ENCODE measurements around the gene LRRC27.
"Not testable (repeated sequence)": the region's sequence is repeated elsewhere in the genome, so short reads cannot be mapped to it uniquely, and the experiment has no call there.

The LRRC27 gene

DNA sequence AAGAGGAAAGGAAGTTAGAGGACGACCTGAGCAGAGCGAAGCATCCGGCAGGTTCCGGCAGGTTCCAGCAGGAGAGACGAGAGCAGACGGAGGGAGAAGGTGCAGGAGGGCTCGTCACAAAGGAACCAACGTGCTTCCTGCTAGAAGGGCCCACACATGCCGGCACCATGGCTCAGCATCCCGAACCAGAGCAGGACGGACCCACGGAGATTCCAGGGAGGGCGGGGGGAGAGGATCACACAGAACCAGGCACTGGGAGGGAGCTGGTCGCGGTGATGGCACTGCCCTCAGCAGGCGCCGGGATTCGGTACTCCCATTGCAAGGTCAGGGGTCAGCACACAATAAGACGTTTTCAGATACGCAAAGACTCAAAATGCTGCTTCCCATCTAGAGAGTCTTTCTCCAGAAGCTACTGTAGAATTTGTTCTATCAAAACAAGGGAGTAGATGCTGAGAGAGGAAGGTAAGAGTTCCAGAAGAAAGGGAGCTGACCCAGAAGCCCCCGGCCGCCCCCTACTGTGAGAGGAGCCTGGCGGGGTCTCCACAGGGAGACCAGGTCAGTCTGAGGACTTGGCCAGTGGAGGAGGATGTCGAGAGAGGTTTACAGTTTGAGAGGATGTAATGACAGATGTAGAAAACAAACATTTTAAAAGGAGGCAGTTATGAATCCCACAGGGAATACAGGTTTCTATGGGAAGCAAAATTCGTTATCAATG, 41.4 kb downstream of the LRRC27 start:
- no peaks in the 10 kb centered on the region for H3K36me3 ChIP-seq (ENCODE audit: insufficient read depth, low read length)

DNA sequence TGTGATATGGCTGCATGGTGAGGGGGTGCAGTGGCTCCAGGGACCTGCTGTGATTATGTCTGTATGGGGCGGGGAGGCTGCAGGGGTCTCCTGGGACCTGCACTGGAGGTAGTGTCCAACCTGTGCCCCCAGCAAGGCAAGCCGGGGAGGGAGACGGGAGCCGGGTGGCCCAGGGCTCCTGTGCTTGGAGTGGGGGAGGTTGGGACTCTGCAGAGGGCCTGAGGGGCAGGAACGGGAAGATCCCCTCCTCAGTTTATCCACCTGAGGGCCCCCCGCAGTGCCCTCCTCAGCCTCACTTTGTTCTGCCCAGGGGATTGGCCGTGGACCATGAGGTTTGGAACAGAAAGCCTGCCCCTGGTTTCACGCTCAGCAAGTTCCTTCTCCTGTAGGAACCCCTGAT, 42.2 kb downstream of the LRRC27 start:
- Histone ChIP-seq H3K27me3 (ENCODE audit: insufficient read depth, low read length) (no peaks in the 10 kb centered on the region), H3K4me1 (ENCODE audit: insufficient read depth, low read length) (no peaks in the 10 kb centered on the region), H3K9ac (ENCODE audit: low read depth, low read length) (no peak overlapping the region), H3K27ac (ENCODE audit: low read depth, low read length) (no peak overlapping the region), H3K4me3 (ENCODE audit: low read length) (no peak overlapping the region), H3K9me3 (ENCODE audit: insufficient read depth, low read depth, low read length) (no peaks in the 10 kb centered on the region), H3K36me3 (ENCODE audit: insufficient read depth, low read length) (no peaks in the 10 kb centered on the region)
- 87% methylated on average over 8 of the region's 8 CpGs for WGBS

More for the DNA sequence above, 41.4 kb downstream of the LRRC27 start:
- no peaks in the 10 kb centered on the region for H3K4me1 ChIP-seq (ENCODE audit: insufficient read depth, low read length)
- 91% methylated on average over 25 of the region's 25 CpGs for WGBS
- H3K27me3 ChIP-seq (ENCODE audit: insufficient read depth, low read length), result no peaks in the 10 kb centered on the region
- H3K4me3 ChIP-seq (ENCODE audit: low read length), result no peak overlapping the region
- H3K9ac ChIP-seq (ENCODE audit: low read depth, low read length), result no peak overlapping the region
- H3K9me3 ChIP-seq (ENCODE audit: insufficient read depth, low read depth, low read length), result no peaks in the 10 kb centered on the region
- no peak overlapping the region for H3K27ac ChIP-seq (ENCODE audit: low read depth, low read length)

DNA sequence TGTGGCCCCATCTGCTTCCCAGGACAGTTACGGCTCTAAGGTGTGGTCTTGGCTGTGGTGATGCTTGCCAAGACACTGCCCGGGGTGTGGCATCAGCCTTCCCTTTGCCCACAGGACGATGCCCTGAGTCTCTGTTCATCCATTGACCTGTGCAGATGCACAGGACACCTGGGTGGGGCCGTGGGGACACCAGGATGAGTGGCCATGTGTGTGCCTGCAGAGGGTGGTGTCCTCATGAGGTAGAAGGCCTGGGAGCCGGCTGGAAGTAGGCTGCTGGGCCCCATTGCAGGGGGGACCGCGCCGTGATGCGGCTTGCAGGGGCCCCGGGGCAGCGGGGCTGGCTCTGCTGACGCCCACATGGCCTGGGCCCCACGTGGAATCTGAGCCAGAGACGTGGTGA, 42.6 kb downstream of the LRRC27 start:
- no peak overlapping the region for H3K27ac ChIP-seq (ENCODE audit: low read depth, low read length)
- H3K9me3 ChIP-seq (ENCODE audit: insufficient read depth, low read depth, low read length), result no peaks in the 10 kb centered on the region
- H3K9ac ChIP-seq (ENCODE audit: low read depth, low read length), result no peak overlapping the region
- no peaks in the 10 kb centered on the region for H3K36me3 ChIP-seq (ENCODE audit: insufficient read depth, low read length)
- WGBS, result 89% methylated on average over 14 of the region's 14 CpGs
- no peaks in the 10 kb centered on the region for H3K4me1 ChIP-seq (ENCODE audit: insufficient read depth, low read length)
- H3K27me3 ChIP-seq (ENCODE audit: insufficient read depth, low read length), result no peaks in the 10 kb centered on the region
- no peak overlapping the region for H3K4me3 ChIP-seq (ENCODE audit: low read length)

DNA sequence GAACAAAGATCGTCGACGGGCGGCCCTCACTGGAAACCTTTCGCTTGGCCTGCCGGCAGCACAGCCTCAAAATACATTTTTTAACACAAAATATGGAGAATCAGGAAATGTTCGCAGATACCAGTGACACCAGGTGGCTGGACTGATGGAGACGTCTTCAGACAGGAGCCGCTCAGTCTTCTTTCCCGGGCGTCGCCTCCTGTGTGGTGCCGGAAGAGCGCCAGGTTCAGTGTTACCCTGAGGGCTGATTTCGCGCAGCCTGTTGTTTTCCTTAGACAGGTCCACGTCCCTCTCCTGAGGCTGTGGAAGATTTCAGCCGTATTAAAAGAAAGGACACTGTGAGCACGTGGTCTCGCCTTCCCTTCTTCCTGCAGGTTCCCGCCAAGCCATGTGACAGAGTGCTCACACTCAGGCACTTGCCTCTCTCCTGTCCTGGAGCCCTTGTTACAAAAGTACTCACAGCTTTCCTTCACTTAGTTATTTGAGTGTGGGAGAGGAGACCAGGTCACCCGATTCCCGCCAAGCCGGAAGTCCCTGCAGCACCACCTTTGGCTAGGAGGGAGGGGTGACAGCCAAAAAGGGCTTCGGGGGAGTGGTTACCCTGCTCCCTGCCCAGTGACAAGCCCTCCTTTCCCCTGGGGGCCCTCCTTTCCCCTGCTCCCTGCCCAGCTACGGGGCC, 43.3 kb downstream of the LRRC27 start:
- Histone ChIP-seq H3K4me1 (ENCODE audit: insufficient read depth, low read length) (no peaks in the 10 kb centered on the region), H3K9me3 (ENCODE audit: insufficient read depth, low read depth, low read length) (no peaks in the 10 kb centered on the region), H3K36me3 (ENCODE audit: insufficient read depth, low read length) (no peaks in the 10 kb centered on the region), H3K27ac (ENCODE audit: low read depth, low read length) (no peak overlapping the region), H3K4me3 (ENCODE audit: low read length) (no peak overlapping the region), H3K9ac (ENCODE audit: low read depth, low read length) (no peak overlapping the region), H3K27me3 (ENCODE audit: insufficient read depth, low read length) (no peaks in the 10 kb centered on the region)
- 85% methylated on average over 26 of the region's 26 CpGs for WGBS

DNA sequence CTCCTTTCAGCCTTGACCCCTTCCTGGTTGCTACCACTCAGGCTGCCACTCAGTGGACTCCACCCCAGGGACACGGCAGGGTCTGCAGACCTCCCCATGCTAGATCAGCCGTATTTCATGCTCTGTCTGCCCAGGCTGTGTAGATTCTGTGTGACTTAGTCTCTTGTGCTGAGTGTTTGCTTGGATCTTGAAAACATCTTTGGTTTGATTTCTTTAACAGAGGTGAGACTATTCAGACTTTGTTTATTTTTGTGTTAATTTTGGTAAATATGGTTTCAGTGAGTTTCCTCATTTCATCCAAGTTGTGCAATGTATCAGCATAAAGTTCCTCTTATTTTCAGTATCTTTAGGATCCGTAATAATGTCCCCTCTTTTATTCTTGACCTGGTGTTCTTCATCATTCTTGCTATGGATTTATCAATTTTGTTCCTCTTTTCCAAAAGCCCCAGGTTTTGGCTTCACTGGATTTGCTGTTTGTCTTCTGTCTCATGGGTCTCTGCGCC, 43.9 kb downstream of the LRRC27 start:
- 93% methylated on average over 4 of the region's 4 CpGs for WGBS
- Histone ChIP-seq H3K27ac (ENCODE audit: low read depth, low read length) (no peak overlapping the region), H3K36me3 (ENCODE audit: insufficient read depth, low read length) (no peaks in the 10 kb centered on the region), H3K4me3 (ENCODE audit: low read length) (no peak overlapping the region), H3K9ac (ENCODE audit: low read depth, low read length) (no peak overlapping the region), H3K27me3 (ENCODE audit: insufficient read depth, low read length) (no peaks in the 10 kb centered on the region), H3K4me1 (ENCODE audit: insufficient read depth, low read length) (no peaks in the 10 kb centered on the region), H3K9me3 (ENCODE audit: insufficient read depth, low read depth, low read length) (no peaks in the 10 kb centered on the region)

DNA sequence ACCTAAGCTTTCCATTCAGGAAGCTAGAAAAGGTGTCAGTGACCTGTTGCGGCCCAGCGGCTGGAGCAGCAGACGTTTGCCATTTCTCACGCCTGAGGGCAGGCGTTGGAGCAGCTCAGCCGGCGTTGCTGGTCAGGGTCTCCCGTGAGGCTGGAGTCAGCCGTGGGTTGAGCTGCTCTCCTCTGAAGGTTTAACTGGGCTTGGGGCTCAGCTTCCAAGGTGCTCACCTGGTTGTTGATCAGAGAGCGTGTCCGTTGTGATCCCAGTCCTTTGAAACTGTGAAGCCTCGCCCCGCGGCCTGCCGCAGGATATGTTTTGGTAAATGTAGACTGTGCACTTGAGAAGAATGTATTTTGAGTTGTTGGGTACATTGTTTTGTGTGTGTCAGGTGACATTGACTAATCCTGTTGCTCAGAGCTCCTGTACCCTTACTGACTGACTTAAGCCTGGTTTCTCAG, 44.4 kb downstream of the LRRC27 start:
- Histone ChIP-seq H3K4me1 (ENCODE audit: insufficient read depth, low read length) (no peaks in the 10 kb centered on the region), H3K9me3 (ENCODE audit: insufficient read depth, low read depth, low read length) (no peaks in the 10 kb centered on the region), H3K27me3 (ENCODE audit: insufficient read depth, low read length) (no peaks in the 10 kb centered on the region), H3K27ac (ENCODE audit: low read depth, low read length) (no peak overlapping the region), H3K9ac (ENCODE audit: low read depth, low read length) (no peak overlapping the region), H3K4me3 (ENCODE audit: low read length) (no peak overlapping the region), H3K36me3 (ENCODE audit: insufficient read depth, low read length) (no peaks in the 10 kb centered on the region)
- 84% methylated on average over 15 of the region's 15 CpGs for WGBS

DNA sequence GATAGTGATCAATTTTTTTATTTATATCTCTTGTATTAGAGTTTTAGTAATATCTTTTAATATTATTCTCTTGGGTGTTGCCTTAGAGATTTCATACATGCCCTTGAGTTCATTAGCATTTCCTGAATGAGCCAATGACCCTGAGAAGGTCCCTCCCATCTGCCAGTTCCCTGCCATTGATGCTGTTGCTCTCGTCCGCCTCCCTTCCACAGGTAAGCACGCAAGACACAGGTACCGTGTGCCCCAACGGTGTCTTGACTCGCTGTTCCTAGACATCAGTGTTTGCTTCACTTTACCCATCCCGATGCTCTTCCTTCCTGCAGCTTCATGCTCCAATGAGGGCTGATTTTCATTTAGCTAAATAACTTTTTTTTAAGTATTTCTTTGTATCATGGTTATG, 45.3 kb downstream of the LRRC27 start:
- WGBS, result 91% methylated on average over 7 of the region's 7 CpGs
- Histone ChIP-seq H3K9me3 (ENCODE audit: insufficient read depth, low read depth, low read length) (no peaks in the 10 kb centered on the region), H3K4me3 (ENCODE audit: low read length) (no peak overlapping the region), H3K9ac (ENCODE audit: low read depth, low read length) (no peak overlapping the region), H3K4me1 (ENCODE audit: insufficient read depth, low read length) (no peaks in the 10 kb centered on the region), H3K27me3 (ENCODE audit: insufficient read depth, low read length) (no peaks in the 10 kb centered on the region), H3K36me3 (ENCODE audit: insufficient read depth, low read length) (no peaks in the 10 kb centered on the region), H3K27ac (ENCODE audit: low read depth, low read length) (no peak overlapping the region)

DNA sequence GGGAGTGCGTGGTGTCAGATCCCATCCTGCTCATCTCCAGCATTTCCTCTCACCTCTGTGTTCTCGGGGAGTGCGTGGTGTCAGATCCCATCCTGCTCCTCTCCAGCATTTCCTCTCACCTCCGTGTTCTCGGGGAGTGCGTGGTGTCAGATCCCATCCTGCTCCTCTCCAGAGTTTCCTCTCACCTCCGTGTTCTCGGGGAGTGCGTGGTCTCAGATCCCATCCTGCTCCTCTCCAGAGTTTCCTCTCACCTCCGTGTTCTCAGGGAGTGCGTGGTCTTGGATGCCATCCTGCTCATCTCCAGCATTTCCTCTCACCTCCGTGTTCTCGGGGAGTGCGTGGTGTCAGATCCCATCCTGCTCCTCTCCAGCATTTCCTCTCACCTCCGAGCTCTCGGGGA, 47.0 kb downstream of the LRRC27 start:
- H3K27me3 ChIP-seq (ENCODE audit: insufficient read depth, low read length); H3K27ac ChIP-seq (ENCODE audit: low read depth, low read length); H3K9me3 ChIP-seq (ENCODE audit: insufficient read depth, low read depth, low read length); H3K4me3 ChIP-seq (ENCODE audit: low read length); H3K4me1 ChIP-seq (ENCODE audit: insufficient read depth, low read length); H3K9ac ChIP-seq (ENCODE audit: low read depth, low read length); H3K36me3 ChIP-seq (ENCODE audit: insufficient read depth, low read length): not testable (repeated sequence)
- 78% methylated on average over 16 of the region's 16 CpGs for WGBS

DNA sequence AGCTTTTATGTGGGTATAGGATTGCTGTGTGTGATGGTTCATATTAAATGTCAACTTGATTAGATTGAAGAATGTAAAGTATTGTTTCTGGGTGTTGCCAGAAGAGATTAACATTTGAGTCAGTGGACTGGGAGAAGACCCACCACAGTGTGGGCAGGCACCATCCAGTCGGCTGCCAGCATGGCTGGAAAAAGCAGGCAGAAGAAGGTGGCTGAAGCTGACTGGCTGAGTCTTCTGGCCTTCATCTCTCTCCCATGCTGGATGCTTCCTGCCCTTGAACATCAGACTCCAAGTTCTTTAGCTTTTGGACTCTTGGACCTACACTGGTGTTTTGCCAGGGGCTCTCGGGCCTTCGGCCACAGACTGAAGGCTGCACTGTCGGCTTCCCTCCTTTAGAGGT, 49.0 kb downstream of the LRRC27 start:
- H3K9ac ChIP-seq (ENCODE audit: low read depth, low read length); H3K4me3 ChIP-seq (ENCODE audit: low read length); H3K4me1 ChIP-seq (ENCODE audit: insufficient read depth, low read length); H3K27me3 ChIP-seq (ENCODE audit: insufficient read depth, low read length); H3K36me3 ChIP-seq (ENCODE audit: insufficient read depth, low read length); H3K9me3 ChIP-seq (ENCODE audit: insufficient read depth, low read depth, low read length); H3K27ac ChIP-seq (ENCODE audit: low read depth, low read length): not testable (repeated sequence)
- 91% methylated on average over 4 of the region's 4 CpGs for WGBS

DNA sequence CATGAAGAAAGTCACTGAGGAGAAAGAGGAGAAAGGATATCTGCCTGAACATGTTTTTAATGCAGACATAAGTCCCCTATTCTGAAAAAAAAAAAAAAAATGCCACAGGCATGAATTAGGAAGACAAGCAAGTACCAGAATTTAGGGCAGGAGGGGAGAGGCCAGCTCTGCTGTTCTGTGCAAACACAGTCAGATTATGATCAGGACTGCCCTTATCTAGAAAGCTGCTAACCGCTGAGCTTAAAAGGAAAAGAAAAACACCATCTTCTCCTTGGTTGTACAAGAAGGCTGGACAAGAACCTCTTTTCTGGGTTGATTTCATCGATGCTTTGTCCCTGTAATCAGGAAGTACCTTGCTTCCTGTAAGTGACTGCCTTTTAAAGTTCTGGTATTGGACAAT, 49.7 kb downstream of the LRRC27 start:
- Histone ChIP-seq H3K4me3 (ENCODE audit: low read length) (no peak overlapping the region), H3K36me3 (ENCODE audit: insufficient read depth, low read length) (no peaks in the 10 kb centered on the region), H3K4me1 (ENCODE audit: insufficient read depth, low read length) (no peaks in the 10 kb centered on the region), H3K9ac (ENCODE audit: low read depth, low read length) (no peak overlapping the region), H3K27me3 (ENCODE audit: insufficient read depth, low read length) (no peaks in the 10 kb centered on the region), H3K9me3 (ENCODE audit: insufficient read depth, low read depth, low read length) (no peaks in the 10 kb centered on the region), H3K27ac (ENCODE audit: low read depth, low read length) (no peak overlapping the region)
- WGBS, result 91% methylated on average over 2 of the region's 2 CpGs

DNA sequence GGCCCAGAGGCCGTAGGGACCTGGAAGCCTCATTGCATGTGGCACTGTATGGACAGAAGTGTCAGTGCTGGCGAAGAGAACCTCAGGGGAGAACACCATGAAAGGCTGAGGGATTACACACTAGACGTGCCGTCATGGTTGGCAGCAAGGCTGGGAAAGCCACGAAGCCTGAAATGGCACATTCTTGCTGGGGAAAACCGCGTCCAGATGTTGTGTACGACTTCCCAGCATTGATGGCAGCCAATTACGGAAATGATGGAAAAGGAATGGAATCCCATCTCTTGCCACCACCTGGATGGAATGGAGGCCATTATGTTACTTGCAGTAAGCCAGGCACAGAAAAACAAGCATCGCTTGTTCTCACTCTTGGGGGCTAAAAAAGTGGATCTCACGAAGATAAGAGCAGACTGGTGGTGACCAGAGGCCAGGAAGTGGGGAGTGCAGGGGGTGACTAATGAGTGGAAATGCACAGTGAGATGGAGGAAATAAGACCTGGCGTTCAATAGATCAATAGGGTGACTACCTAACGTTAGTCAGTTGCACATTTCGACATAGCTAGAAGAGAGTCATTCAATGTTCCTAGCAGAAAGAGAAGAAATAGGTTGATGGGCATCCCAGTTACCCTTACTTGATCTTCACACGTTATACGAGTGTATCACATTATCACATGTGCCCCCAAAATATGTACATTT, 50.4 kb downstream of the LRRC27 start:
- no peak overlapping the region for H3K27ac ChIP-seq (ENCODE audit: low read depth, low read length)
- H3K27me3 ChIP-seq (ENCODE audit: insufficient read depth, low read length), result no peaks in the 10 kb centered on the region
- 89% methylated on average over 14 of the region's 16 CpGs for WGBS
- H3K36me3 ChIP-seq (ENCODE audit: insufficient read depth, low read length), result no peaks in the 10 kb centered on the region
- H3K9me3 ChIP-seq (ENCODE audit: insufficient read depth, low read depth, low read length), result no peaks in the 10 kb centered on the region
- H3K4me3 ChIP-seq (ENCODE audit: low read length), result no peak overlapping the region
- no peak overlapping the region for H3K9ac ChIP-seq (ENCODE audit: low read depth, low read length)
- H3K4me1 ChIP-seq (ENCODE audit: insufficient read depth, low read length), result no peaks in the 10 kb centered on the region
